Activated CD8-positive, alpha-beta T cell treated with anti-CD3 and anti-CD28 coated beads for 36 hours (primary cell): ENCODE data around the gene ZNF503. TPM values are rescaled to one million over a fixed set of nuclear protein-coding genes. Genes with fewer than 3 reads are reported as not detected.

ENCODE experiments used
- ATAC-seq: fragments of 200-7000 bp; cut with Tn5 transposase; one replicate; pipeline ENCODE4 v1.10.0; 2021; ENCODE audit warnings: mild to moderate bottlenecking, moderate library complexity
- CTCF ChIA-PET: fragments of 350-600 bp; sonication (Branson Sonifier 250); formaldehyde crosslinking; loops from one replicate; lab custom pipeline; 2021; ENCODE audit warnings: antibody characterized with exemption; lab: Charles Lee
- POLR2A ChIA-PET: fragments of 350-600 bp; sonication (Branson Sonifier 250); formaldehyde crosslinking; loops from one replicate; lab custom pipeline; 2021; ENCODE audit warnings: antibody characterized with exemption; lab: Charles Lee
- DNase-seq: peaks from one replicate; pipeline ENCODE4 v3.0.0-alpha.2; 2020
- H3K27ac Mint-ChIP-seq: one replicate; pipeline ENCODE4 v1.8.0; 2021; ENCODE audit warnings: mild to moderate bottlenecking, mixed read lengths
- H3K27me3 Mint-ChIP-seq: one replicate; pipeline ENCODE4 v1.8.0; 2021; ENCODE audit warnings: mixed read lengths
- H3K36me3 Mint-ChIP-seq: one replicate; pipeline ENCODE4 v1.8.0; 2021; ENCODE audit warnings: low read depth, mixed read lengths
- H3K4me1 Mint-ChIP-seq: one replicate; pipeline ENCODE4 v1.8.0; 2021; ENCODE audit warnings: low read depth, mixed read lengths
- H3K4me3 Mint-ChIP-seq: one replicate; pipeline ENCODE4 v1.8.0; 2021; ENCODE audit warnings: mild to moderate bottlenecking, moderate library complexity, mixed read lengths
- H3K9me3 Mint-ChIP-seq: one replicate; pipeline ENCODE4 v1.8.0; 2021; ENCODE audit warnings: mixed read lengths
- intact Hi-C: fragments of 100-400 bp; cut with micrococcal nuclease; formaldehyde crosslinking; loops from one replicate; pipeline ENCODE4 v1.10.0; 2022
- total RNA-seq, 2 experiments: library from RNA; stranded (reverse); gene quantifications; one replicate each; pipeline ENCODE4 v1.2.3, GENCODE V29; 2021
- TF ChIP-seq, protein P1 (sequence below): fragments of 200-600 bp; IDR thresholded peaks from one replicate; pipeline ENCODE4 v1.8.0; 2022; ENCODE audit warnings: antibody characterized with exemption, mild to moderate bottlenecking

Gene ZNF503
- total RNA-seq, 2 experiments from 2014 or later = 0.25 to 0.31 TPM

DNA sequence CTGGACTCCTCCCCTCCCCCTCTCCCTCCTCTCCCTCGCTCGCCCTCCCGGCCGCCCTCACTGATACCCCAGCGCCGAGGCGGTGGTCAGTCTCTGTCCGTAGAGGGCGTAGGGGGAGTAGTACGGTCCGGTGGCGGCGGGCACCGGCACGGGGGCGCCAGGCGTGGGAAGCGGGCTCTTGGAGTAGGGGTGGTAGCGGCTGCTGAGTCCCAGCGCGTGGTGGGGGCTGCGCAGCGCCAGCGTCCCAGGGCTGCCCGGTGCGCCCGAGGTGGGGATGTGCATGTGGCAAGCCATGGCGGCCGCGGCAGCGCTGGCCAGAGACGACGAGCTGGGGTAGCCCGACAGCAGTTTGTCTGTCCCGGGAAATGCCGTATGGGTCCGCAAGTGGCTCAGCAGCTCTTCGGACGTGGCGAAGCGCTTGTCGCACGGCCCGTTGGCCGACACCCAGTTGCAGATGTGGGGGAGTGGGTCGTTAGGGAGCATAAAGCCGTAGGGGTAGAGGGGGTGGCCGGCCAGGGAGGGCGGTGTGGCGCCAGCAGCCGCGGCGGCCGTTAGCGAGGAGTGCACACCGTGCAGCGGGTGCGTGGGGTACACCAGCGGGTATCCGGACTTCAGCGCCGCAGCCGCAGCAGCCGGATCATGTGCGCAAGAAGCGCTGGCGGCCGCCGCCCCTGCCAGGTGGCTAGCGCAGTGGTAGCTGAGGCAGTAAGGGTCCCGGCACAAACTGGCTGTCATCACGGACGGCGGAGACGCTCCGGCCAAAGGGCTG, 2.7 kb downstream of the ZNF503 start:
- TF ChIP-seq, protein P1, sequence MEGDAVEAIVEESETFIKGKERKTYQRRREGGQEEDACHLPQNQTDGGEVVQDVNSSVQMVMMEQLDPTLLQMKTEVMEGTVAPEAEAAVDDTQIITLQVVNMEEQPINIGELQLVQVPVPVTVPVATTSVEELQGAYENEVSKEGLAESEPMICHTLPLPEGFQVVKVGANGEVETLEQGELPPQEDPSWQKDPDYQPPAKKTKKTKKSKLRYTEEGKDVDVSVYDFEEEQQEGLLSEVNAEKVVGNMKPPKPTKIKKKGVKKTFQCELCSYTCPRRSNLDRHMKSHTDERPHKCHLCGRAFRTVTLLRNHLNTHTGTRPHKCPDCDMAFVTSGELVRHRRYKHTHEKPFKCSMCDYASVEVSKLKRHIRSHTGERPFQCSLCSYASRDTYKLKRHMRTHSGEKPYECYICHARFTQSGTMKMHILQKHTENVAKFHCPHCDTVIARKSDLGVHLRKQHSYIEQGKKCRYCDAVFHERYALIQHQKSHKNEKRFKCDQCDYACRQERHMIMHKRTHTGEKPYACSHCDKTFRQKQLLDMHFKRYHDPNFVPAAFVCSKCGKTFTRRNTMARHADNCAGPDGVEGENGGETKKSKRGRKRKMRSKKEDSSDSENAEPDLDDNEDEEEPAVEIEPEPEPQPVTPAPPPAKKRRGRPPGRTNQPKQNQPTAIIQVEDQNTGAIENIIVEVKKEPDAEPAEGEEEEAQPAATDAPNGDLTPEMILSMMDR = no peak
- no peak overlapping the region for H3K27ac Mint-ChIP-seq
- H3K4me1 Mint-ChIP-seq = peaks cover 24% of the 10 kb centered on the region
- ChIA-PET POLR2A (interaction anchor here (0.6 kb wide), 2 partner anchors 36 to 132 kb away, joined by 3 read pairs; no protein-coding TSS in a partner anchor), CTCF (interaction anchor here (1.3 kb wide), 1 partner anchor 8 kb away, joined by 3 read pairs; no protein-coding TSS in a partner anchor)
- H3K27me3 Mint-ChIP-seq = peaks cover 58% of the 10 kb centered on the region
- DNase-seq (no peak), ATAC-seq (no peak)
- no peaks in the 10 kb centered on the region for H3K36me3 Mint-ChIP-seq
- intact Hi-C loops = no loop called here
- no peak overlapping the region for H3K4me3 Mint-ChIP-seq
- H3K9me3 Mint-ChIP-seq = no peaks in the 10 kb centered on the region

DNA sequence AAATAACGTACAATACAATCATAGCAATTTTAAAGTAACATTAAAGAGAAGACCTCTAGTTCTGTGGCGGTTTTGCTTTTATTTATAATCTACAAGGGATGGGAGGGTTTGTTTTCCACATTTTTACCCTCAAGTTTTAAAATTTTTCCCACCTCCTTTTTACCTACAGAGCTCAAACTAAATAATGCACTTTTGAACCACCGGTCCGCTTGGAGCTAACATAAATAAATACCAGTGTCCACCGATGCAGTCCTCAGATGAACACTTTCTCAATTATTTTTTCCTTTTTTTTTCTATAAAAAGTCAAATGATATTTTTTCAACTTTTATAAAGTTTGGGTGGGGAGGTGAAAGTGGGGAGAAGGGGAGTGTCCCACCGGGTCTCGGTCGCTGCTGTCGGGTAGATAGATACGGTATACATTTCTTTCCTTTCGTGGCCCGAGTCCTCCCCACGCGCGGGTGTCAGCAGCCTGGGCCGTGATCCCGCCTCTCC, 3.3 kb downstream of the ZNF503 start:
- Mint-ChIP-seq H3K9me3 (no peaks in the 10 kb centered on the region), H3K4me1 (peaks cover 21% of the 10 kb centered on the region), H3K4me3 (no peak overlapping the region), H3K27ac (no peak overlapping the region), H3K27me3 (peaks cover 57% of the 10 kb centered on the region), H3K36me3 (no peaks in the 10 kb centered on the region)
- no peak for ATAC-seq
- CTCF ChIA-PET = no interaction called here
- TF ChIP-seq, protein P1 = no peak
- DNase-seq = no peak
- intact Hi-C loops = no loop called here
- POLR2A ChIA-PET = interaction anchor here (0.6 kb wide), 3 partner anchors 37 to 131 kb away, joined by 3 read pairs; no protein-coding TSS in a partner anchor

DNA sequence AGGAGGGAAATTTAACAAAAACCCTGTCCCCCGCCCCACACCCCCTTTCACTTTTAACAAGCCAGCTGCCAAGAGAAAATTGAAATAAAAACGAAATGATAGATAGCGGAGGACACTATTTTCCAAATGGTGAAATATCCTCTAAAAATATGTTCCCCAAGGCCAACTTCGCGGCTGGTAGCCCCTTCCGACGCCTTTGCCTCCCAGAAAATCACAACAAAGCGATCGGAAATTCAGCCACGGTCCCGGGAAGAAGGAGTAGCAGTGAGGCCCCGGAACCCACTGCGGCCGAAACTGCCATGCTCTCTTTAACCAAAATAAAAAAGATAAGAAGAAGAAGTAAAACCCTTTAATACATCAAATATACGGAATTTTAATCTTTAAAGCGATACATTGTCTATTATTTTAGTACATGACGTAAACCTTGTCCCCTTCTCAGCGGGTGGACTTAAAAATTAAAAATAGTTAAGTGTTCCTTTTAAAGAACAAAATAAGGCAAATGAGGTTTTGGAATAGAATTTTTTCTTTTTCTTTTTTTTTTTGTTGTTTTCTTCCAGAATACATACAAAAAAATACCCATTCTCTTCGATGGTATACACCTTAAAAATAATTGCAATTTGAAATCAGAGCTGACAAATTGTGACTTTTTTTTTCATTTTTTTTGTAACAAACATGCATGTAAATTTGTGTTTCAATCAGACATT, 3.9 kb downstream of the ZNF503 start:
- Mint-ChIP-seq H3K27ac (no peak overlapping the region), H3K4me3 (no peak overlapping the region), H3K9me3 (no peaks in the 10 kb centered on the region), H3K4me1 (peaks cover 15% of the 10 kb centered on the region), H3K27me3 (peaks cover 53% of the 10 kb centered on the region), H3K36me3 (no peaks in the 10 kb centered on the region)
- intact Hi-C loops = no loop called here
- TF ChIP-seq, protein P1 = no peak
- ATAC-seq (no peak), DNase-seq (no peak)
- CTCF ChIA-PET = interaction anchor here (1.1 kb wide), 1 partner anchor 14 kb away, joined by 3 read pairs; no protein-coding TSS in a partner anchor
- POLR2A ChIA-PET = interaction anchor here (0.6 kb wide), 1 partner anchor 89 kb away, joined by 3 read pairs; no protein-coding TSS in a partner anchor

DNA sequence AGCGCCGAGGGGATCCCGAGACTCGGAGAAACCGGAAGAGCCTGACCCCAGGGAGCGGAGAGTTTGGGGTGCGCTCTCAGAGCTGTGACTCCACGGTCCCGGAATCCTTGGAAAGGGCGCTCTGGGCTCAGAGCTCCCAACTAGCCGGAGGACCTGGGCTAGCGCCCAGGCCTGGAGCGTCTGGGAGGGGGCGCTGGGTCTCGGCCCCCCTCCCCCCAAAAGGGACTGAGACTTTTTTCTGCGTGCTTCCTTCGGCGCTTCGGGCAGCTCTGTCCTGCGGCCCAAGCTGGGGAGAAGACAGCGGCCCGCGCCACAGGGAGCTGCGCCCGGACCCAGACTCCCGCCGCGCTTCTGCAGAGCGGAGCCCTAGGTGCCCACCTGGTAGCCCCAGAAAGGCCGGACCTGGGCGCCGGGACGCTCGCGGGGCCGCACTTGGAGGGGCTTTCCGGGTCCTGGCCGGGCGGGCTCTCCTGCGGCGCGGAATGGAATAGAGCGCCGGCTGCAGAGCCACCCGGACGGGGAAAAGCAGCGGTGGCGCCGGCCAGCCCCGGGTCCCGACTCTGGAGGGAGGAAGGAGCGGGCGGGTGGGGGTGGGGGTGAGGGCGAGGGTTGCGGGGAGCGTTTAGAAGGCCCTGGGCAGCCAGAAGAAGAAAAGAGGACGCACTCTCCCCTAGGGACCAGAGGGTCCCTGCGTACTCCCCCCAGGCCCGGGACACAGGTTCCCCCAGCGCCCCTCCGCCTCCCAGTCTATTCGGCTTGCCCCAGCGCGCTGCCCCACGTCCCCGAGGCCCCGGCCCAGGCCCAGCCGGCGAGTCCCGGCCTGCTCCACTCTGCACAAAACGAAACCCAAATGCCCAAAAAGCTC, 4.7 kb downstream of the ZNF503 start:
- H3K4me1 Mint-ChIP-seq = peaks cover 10% of the 10 kb centered on the region
- H3K36me3 Mint-ChIP-seq = no peaks in the 10 kb centered on the region
- CTCF ChIA-PET = interaction anchor here (0.6 to 1.5 kb wide), 4 partner anchors 13 to 537 kb away, joined by 3 to 6 read pairs (median 3); no protein-coding TSS in a partner anchor
- no peaks in the 10 kb centered on the region for H3K9me3 Mint-ChIP-seq
- DNase-seq (no peak), ATAC-seq (no peak)
- H3K27me3 Mint-ChIP-seq = peaks cover 51% of the 10 kb centered on the region
- POLR2A ChIA-PET = no interaction called here
- TF ChIP-seq, protein P1 = no peak
- no peak overlapping the region for H3K4me3 Mint-ChIP-seq
- intact Hi-C loops = no loop called here
- H3K27ac Mint-ChIP-seq = no peak overlapping the region
